ENCODE measurements around the gene UFD1.
A peak's percentile ranks its signal among the peaks of the same experiment; 100 is the strongest.

Gene UFD1

DNA sequence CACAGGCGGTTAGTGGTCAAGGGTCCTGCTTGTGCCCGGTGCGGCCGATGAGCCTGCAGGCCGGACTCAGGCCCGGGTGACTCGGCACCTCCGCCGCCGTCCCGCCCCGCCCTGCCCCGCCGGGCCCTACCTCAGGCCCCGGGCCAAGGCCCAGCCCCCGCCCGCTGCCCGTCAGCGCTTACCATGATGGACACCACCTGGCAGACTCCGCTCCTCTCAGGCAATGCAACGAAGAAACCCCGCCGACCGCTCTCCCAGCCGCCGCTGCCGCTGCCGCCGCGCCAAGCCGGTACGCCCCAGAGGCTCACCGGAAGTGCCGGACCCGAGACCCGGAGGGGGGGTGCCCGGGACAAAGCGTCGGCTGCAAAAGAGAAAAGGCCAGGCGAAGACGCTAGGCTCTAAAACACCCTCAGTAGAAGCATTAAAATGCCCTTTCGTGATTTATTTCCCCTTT is at the start of gene UFD1:
Gene UFD1, minus strand, starts transcription at position 293 of the 454 bp plus-strand sequence. Its CDS starts 108 bp downstream, at position 185.
- Mint-ChIP-seq H3K36me3 (peaks cover 4% of the 10 kb centered on the region), H3K27ac (peak within 1 kb of the TSS; percentile 100), H3K4me1 (peaks cover 26% of the 10 kb centered on the region), H3K4me3 (peak within 1 kb of the TSS; percentile 97), H3K27me3 (no peaks in the 10 kb centered on the region), H3K9me3 (no peaks in the 10 kb centered on the region)
- ATAC-seq (ENCODE audit: low read depth) (peak; percentile 55), DNase-seq (ENCODE audit: low spot score in 2 of 2) (peak; percentile 76 to 80)

DNA sequence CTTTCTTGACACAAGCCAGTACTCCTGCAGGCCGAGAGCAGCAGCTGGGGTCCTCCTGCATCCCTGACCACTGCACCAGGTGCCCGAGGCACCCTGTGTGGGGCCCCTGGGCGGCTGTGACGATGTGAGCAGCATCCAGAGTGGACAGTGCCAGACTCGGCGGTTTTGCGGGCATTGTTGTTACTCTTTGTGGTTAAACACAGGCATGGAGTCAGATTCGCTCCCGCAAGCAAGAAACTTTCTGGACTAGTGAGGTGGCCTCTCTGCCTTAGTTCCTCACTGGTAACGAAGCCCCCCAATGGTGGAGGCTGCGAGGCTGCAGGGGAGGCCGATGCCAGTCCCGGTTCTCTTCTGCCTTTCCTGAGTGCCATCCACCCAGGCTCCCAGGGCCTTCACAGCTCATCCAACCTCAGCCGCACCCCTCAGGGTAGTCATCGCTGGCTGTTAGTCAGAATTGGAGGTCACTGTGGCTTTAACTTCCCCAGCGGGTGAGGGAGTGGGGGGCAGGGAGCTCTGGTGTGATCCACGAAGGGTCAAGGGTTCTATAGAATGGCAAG is 48.9 kb upstream of the UFD1 start:
- no peak for ATAC-seq (ENCODE audit: low read depth)
- DNase-seq (ENCODE audit: low spot score in 2 of 2), result no peak
- Mint-ChIP-seq H3K27ac (no peak overlapping the region), H3K4me1 (peaks cover 6% of the 10 kb centered on the region), H3K36me3 (no peaks in the 10 kb centered on the region), H3K27me3 (peaks cover 22% of the 10 kb centered on the region), H3K4me3 (no peak overlapping the region), H3K9me3 (no peaks in the 10 kb centered on the region)

DNA sequence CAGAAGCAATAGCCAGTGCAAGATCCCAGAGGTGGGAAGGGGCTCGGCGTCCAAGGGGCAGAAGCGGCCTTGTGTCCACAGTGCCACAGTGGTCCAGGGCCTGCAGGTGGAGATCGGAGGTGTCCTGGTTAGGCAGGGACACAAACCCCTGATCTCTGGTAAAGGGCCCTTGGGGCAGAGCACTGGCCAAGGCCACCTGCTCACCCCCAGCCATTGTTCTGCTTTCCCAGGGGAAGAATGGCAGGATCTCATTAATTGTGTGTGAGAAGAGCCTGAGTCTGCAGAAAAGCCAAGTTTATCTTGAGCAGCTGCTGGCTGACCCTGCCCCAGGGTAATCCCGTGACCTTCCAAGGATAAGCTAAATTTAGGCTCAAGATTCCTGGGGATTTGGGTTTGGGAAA is 48.3 kb upstream of the UFD1 start:
- H3K9me3 Mint-ChIP-seq, result no peaks in the 10 kb centered on the region
- DNase-seq (ENCODE audit: low spot score in 2 of 2) (no peak), ATAC-seq (ENCODE audit: low read depth) (no peak)
- peaks cover 6% of the 10 kb centered on the region for H3K4me1 Mint-ChIP-seq
- H3K36me3 Mint-ChIP-seq, result no peaks in the 10 kb centered on the region
- no peak overlapping the region for H3K27ac Mint-ChIP-seq
- H3K4me3 Mint-ChIP-seq, result no peak overlapping the region
- peaks cover 23% of the 10 kb centered on the region for H3K27me3 Mint-ChIP-seq

DNA sequence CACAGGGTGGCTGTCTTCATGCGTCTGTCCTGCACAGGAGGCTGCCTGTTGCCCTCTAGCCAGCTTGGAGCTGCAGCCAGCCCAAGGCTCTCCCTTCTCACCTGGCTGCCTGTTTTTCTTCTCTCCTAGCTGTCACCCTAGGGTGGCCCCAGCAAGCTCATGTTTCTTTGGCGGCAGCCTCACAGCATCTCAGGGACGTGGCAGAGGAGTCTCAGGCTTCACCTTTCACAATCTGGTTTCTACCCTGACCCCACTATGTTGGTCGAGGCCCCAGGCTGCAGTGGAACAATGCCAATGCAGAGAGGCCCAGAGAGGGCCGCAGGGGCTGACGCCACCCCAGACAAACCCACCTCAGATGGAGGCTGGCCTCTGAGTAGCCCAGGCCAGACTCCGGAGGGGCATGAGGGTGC is 47.7 kb upstream of the UFD1 start:
- Mint-ChIP-seq H3K4me3 (no peak overlapping the region), H3K27ac (no peak overlapping the region), H3K9me3 (no peaks in the 10 kb centered on the region), H3K27me3 (peaks cover 23% of the 10 kb centered on the region), H3K36me3 (no peaks in the 10 kb centered on the region), H3K4me1 (peaks cover 6% of the 10 kb centered on the region)
- no peak for ATAC-seq (ENCODE audit: low read depth)
- no peak for DNase-seq (ENCODE audit: low spot score in 2 of 2)

GRCh38 chr22:19526076-19526701 is 47.2 kb upstream of the UFD1 start:
- DNase-seq (ENCODE audit: low spot score in 2 of 2), result no peak
- H3K4me1 Mint-ChIP-seq, result peaks cover 6% of the 10 kb centered on the region
- H3K36me3 Mint-ChIP-seq, result no peaks in the 10 kb centered on the region
- no peak overlapping the region for H3K4me3 Mint-ChIP-seq
- H3K27ac Mint-ChIP-seq, result no peak overlapping the region
- no peaks in the 10 kb centered on the region for H3K9me3 Mint-ChIP-seq
- peaks cover 23% of the 10 kb centered on the region for H3K27me3 Mint-ChIP-seq
- no peak for ATAC-seq (ENCODE audit: low read depth)

DNA sequence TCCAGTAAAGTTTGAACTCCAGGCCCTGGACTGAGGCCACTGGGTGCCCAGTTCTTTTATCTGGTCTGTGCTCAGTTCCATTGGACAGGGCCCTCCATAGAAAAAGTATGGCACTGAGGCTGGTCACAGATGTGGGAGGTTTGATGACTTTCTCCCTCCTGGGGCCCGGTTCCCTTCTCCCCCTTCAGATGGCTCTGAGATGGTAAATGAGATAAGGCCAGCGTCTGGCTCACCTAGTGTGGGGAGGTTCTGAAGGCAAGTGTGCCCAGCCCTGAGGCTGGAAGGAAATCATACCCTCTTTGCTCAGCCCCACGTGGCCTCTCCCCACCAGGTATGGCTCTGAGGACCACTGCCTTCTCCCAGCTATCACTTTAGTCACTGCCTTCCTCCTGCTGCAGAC is 46.7 kb upstream of the UFD1 start:
- Mint-ChIP-seq H3K27ac (no peak overlapping the region), H3K36me3 (no peaks in the 10 kb centered on the region), H3K4me3 (no peak overlapping the region), H3K9me3 (no peaks in the 10 kb centered on the region), H3K27me3 (peaks cover 23% of the 10 kb centered on the region), H3K4me1 (peaks cover 6% of the 10 kb centered on the region)
- DNase-seq (ENCODE audit: low spot score in 2 of 2) (no peak), ATAC-seq (ENCODE audit: low read depth) (no peak)

DNA sequence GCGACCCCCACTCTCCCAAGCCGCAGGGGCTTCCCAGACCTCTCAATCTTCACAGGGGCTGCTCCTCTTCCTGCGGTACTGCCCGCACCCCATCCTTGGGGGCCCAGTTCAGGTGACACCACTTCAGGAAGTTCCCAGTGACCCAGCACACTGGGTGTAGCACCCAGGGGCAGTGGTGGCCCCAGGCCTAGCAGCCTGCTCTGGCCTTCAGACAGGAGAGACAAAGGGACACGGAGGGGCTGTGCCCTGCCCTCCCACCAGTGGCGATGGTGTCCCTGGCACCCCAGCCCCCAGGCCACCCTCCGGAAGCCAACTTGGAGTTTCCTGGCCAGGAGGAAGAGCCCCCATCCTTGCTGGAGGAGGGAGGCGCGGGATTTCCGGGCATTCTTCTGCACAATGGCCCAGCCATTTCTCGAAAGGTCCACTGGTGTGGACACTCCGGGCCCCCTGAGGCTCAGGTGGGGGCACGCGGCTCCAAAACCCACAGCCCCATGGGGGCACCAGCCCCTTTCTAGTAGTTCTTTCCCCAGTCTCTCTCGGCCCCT is 46.2 kb upstream of the UFD1 start:
- Mint-ChIP-seq H3K27ac (peak overlapping the region; percentile 45), H3K36me3 (no peaks in the 10 kb centered on the region), H3K9me3 (no peaks in the 10 kb centered on the region), H3K27me3 (peaks cover 23% of the 10 kb centered on the region), H3K4me3 (peak overlapping the region; percentile 60), H3K4me1 (peaks cover 6% of the 10 kb centered on the region)
- no peak for DNase-seq (ENCODE audit: low spot score in 2 of 2)
- no peak for ATAC-seq (ENCODE audit: low read depth)

GRCh38 chr22:19524170-19525115 is 45.5 kb upstream of the UFD1 start, which contains the start of gene CLDN5:
CLDN5 (minus strand) TSS chr22:19524410; CDS start chr22:19524255, 155 bp downstream.
- DNase-seq (ENCODE audit: low spot score in 2 of 2) (no peak), ATAC-seq (ENCODE audit: low read depth) (no peak)
- Mint-ChIP-seq H3K27ac (peak within 1 kb of the TSS; percentile 45), H3K36me3 (no peaks in the 10 kb centered on the region), H3K4me3 (peak within 1 kb of the TSS; percentile 60), H3K4me1 (peaks cover 6% of the 10 kb centered on the region), H3K27me3 (peaks cover 23% of the 10 kb centered on the region), H3K9me3 (no peaks in the 10 kb centered on the region)

GRCh38 chr22:19523240-19524169 is 44.5 kb upstream of the UFD1 start:
- no peaks in the 10 kb centered on the region for H3K36me3 Mint-ChIP-seq
- peak overlapping the region; percentile 47 for H3K4me3 Mint-ChIP-seq
- ATAC-seq (ENCODE audit: low read depth), result peak; percentile 46
- H3K27me3 Mint-ChIP-seq, result peaks cover 23% of the 10 kb centered on the region
- peaks cover 6% of the 10 kb centered on the region for H3K4me1 Mint-ChIP-seq
- H3K9me3 Mint-ChIP-seq, result no peaks in the 10 kb centered on the region
- DNase-seq (ENCODE audit: low spot score in 2 of 2), result no peak
- no peak overlapping the region for H3K27ac Mint-ChIP-seq

GRCh38 chr22:19522881-19523239 is 43.9 kb upstream of the UFD1 start:
- no peak overlapping the region for H3K27ac Mint-ChIP-seq
- peaks cover 6% of the 10 kb centered on the region for H3K4me1 Mint-ChIP-seq
- no peaks in the 10 kb centered on the region for H3K9me3 Mint-ChIP-seq
- DNase-seq (ENCODE audit: low spot score in 2 of 2) (no peak), ATAC-seq (ENCODE audit: low read depth) (no peak)
- H3K36me3 Mint-ChIP-seq, result no peaks in the 10 kb centered on the region
- peak overlapping the region; percentile 57 for H3K4me3 Mint-ChIP-seq
- H3K27me3 Mint-ChIP-seq, result peaks cover 23% of the 10 kb centered on the region

- Mint-ChIP-seq H3K27me3 (peaks cover 23% of the 10 kb centered on the region), H3K36me3 (no peaks in the 10 kb centered on the region), H3K27ac (no peak overlapping the region), H3K4me3 (peak overlapping the region; percentile 57), H3K9me3 (no peaks in the 10 kb centered on the region), H3K4me1 (peaks cover 6% of the 10 kb centered on the region)
- no peak for DNase-seq (ENCODE audit: low spot score in 2 of 2)
- no peak for ATAC-seq (ENCODE audit: low read depth)
These were observed 43.3 kb upstream of the UFD1 start for GRCh38 chr22:19522190-19522880.

DNA sequence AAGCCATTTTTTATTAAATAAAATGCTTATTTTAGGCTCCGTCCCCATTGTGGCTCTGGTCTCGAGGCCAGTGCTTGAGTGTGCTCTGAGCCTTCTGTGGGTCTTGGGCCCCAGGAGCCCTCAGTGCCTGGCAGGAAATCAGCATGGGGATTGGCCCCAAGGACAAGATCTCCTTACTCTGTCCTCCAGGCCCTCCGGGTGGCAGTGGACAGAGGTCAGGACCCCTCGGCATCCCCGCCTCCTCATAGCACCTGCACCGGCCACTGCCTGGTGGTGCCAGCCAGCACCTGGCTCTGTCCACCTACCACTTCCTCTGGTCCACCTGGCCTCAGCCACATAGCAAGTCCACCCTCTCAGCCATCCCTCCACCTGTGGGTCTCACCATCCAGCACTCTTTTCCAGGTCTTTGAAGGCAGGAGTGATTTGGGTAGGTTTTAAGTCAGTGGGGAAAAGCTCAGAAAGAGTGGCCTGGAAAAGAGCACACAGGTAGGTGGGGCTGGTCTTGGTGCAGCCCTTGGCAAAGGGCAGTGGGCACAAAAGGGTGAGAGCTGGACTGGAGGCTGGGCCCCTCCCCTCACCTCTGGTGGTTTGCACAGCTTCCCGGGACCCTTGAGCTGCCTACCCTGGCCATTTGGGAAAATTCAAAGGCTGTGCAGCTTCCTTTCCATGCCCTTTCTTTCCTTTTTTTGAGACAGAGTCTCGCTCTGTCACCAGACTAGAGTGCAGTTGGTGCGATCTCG is 41.7 kb upstream of the UFD1 start:
- Mint-ChIP-seq H3K27me3 (peaks cover 11% of the 10 kb centered on the region), H3K36me3 (no peaks in the 10 kb centered on the region), H3K4me3 (no peak overlapping the region), H3K9me3 (no peaks in the 10 kb centered on the region), H3K27ac (no peak overlapping the region), H3K4me1 (peaks cover 6% of the 10 kb centered on the region)
- DNase-seq (ENCODE audit: low spot score in 2 of 2), result no peak
- no peak for ATAC-seq (ENCODE audit: low read depth)

All from memory B cell (primary cell).